Tibial artery (tissue), 4 donors: Measurements from ENCODE around the gene IDH3G.

Experiments
- DNase-seq, 2 donors: peaks; one replicate each; pipeline ENCODE4 v3.0.0-alpha.2; 2019
- H3K27ac ChIP-seq, 2 donors: fragments of 200-600 bp; sonication (generic) in 1 of 2; 1 replicate in 1 of 2; 2 replicates in 1 of 2; pipeline ENCODE4 v1.5.1; 2018 to 2019; ENCODE audit warnings: mild to moderate bottlenecking in 1 of 2
- H3K27me3 ChIP-seq, 2 donors: fragments of 200-600 bp; sonication (generic) in 1 of 2; one replicate each; pipeline versions ENCODE4 v1.5.1 to v1.6.0; 2016 to 2019
- H3K36me3 ChIP-seq, 3 donors: fragments of 200-600 bp; sonication (generic) in 2 of 3; one replicate each; pipeline ENCODE4 v1.5.1; 2016 to 2019; ENCODE audit warnings: mild to moderate bottlenecking in 2 of 3
- H3K4me1 ChIP-seq, 4 donors: fragments of 200-600 bp; sonication (generic) in 2 of 4; 1 replicate in 3 of 4; 2 replicates in 1 of 4; pipeline ENCODE4 v1.5.1; 2016 to 2019
- H3K4me3 ChIP-seq, 2 donors: fragments of 200-600 bp; sonication (generic) in 1 of 2; 1 replicate in 1 of 2; 2 replicates in 1 of 2; pipeline ENCODE4 v1.5.1; 2018 to 2019; ENCODE audit warnings: mild to moderate bottlenecking in 2 of 2
- H3K9me3 ChIP-seq, 3 donors: fragments of 200-600 bp; sonication (generic) in 1 of 3; one replicate each; pipeline ENCODE4 v1.5.1; 2016 to 2019
- CTCF ChIP-seq, 2 experiments: fragments of 200-600 bp in 1 of 2; fragments of 450-650 bp in 1 of 2; IDR thresholded peaks; one replicate each; pipeline ENCODE4 v1.5.1; 2017 to 2019; ENCODE audit warnings: antibody characterized with exemption in 2 of 2, mild to moderate bottlenecking in 1 of 2, moderate library complexity in 1 of 2
- intact Hi-C: fragments of 100-400 bp; cut with DNase I; formaldehyde crosslinking; loops from one replicate; pipeline ENCODE4 v1.15.0; 2023; ENCODE audit warnings: low total_unique reads

The IDH3G gene

GRCh38 chrX:153763989-153764755 lies 30.0 kb downstream of the IDH3G start, which contains the start of gene PLXNB3:
Gene PLXNB3, plus strand, starts transcription at chrX:153764249. Its CDS starts 1,287 bp downstream, at chrX:153765536.
- Histone ChIP-seq H3K36me3 (peaks cover 0 to 5% (median 0%) of the 10 kb centered on the region in 3 donors), H3K4me3 (peak within 1 kb of the TSS; percentile 30 to 44), H3K27me3 (no peaks in the 10 kb centered on the region), H3K27ac (peak within 1 kb of the TSS in 1 of 2 donors; percentile 47), H3K4me1 (peaks cover 0 to 22% (median 5%) of the 10 kb centered on the region in 4 donors), H3K9me3 (no peaks in the 10 kb centered on the region)
- intact Hi-C loops = no loop called here
- TF ChIP-seq CTCF (IDR thresholded peaks at IDR 0.05) = peak; percentile 67 to 77
- peak; percentile 74 to 86 for DNase-seq

- DNase-seq = peak in 1 of 2 donors; percentile 38
- Histone ChIP-seq H3K9me3 (no peaks in the 10 kb centered on the region), H3K4me1 (peaks cover 0 to 22% (median 5%) of the 10 kb centered on the region in 4 donors), H3K36me3 (no peaks in the 10 kb centered on the region), H3K4me3 (no peak overlapping the region), H3K27ac (no peak overlapping the region), H3K27me3 (no peaks in the 10 kb centered on the region)
- TF ChIP-seq CTCF (IDR thresholded peaks at IDR 0.05) = no peak
- intact Hi-C loops = no loop called here
Observed at GRCh38 chrX:153763298-153763932, 30.8 kb downstream of the IDH3G start.

- Histone ChIP-seq H3K36me3 (no peaks in the 10 kb centered on the region), H3K4me1 (peaks cover 0 to 22% (median 5%) of the 10 kb centered on the region in 4 donors), H3K27me3 (no peaks in the 10 kb centered on the region), H3K9me3 (no peaks in the 10 kb centered on the region), H3K27ac (no peak overlapping the region), H3K4me3 (no peak overlapping the region)
- intact Hi-C loops = no loop called here
- no peak for DNase-seq
- no peak for TF ChIP-seq CTCF (IDR thresholded peaks at IDR 0.05)
Observed at GRCh38 chrX:153762626-153763173, 31.5 kb downstream of the IDH3G start.

- peak in 1 of 2 donors; percentile 31 for DNase-seq
- no peaks in the 10 kb centered on the region for H3K27me3 ChIP-seq
- no peaks in the 10 kb centered on the region for H3K36me3 ChIP-seq
- TF ChIP-seq CTCF (IDR thresholded peaks at IDR 0.05) = no peak
- H3K4me3 ChIP-seq = no peak overlapping the region
- no peaks in the 10 kb centered on the region for H3K9me3 ChIP-seq
- H3K27ac ChIP-seq = no peak overlapping the region
- H3K4me1 ChIP-seq = peaks cover 0 to 22% (median 5%) of the 10 kb centered on the region in 4 donors
- intact Hi-C loops = no loop called here
Observed at GRCh38 chrX:153761863-153762262, 32.3 kb downstream of the IDH3G start.

GRCh38 chrX:153755136-153755535 lies 39.0 kb downstream of the IDH3G start:
- no peak overlapping the region for H3K27ac ChIP-seq
- no peak overlapping the region for H3K4me3 ChIP-seq
- no peak for TF ChIP-seq CTCF (IDR thresholded peaks at IDR 0.05)
- peaks cover 0 to 6% (median 0%) of the 10 kb centered on the region in 3 donors for H3K9me3 ChIP-seq
- no peak for DNase-seq
- H3K27me3 ChIP-seq = no peaks in the 10 kb centered on the region
- H3K4me1 ChIP-seq = no peaks in the 10 kb centered on the region
- no peaks in the 10 kb centered on the region for H3K36me3 ChIP-seq
- intact Hi-C loops = no loop called here
